Liver (tissue), 9 donors: ENCODE results near the gene NCF4. TPM values are rescaled to one million over a fixed set of nuclear protein-coding genes. Genes with fewer than 3 reads are reported as not detected.

Experiments
- DNase-seq: peaks from one replicate; pipeline ENCODE4 v3.0.0-alpha.2; 2017; ENCODE audit warnings: low spot score
- H3K27ac ChIP-seq, 2 donors: one replicate each; pipeline ENCODE4 v1.7.0; 2013; ENCODE audit warnings: inconsistent platforms in 2 of 2, low read length in 2 of 2, control low read depth in 1 of 2, low read depth in 1 of 2, mild to moderate bottlenecking in 1 of 2
- H3K27me3 ChIP-seq, 4 donors: one replicate each; pipeline versions ENCODE4 v1.6.1 to v1.7.0; 2013; ENCODE audit warnings: low read length in 3 of 4, inconsistent platforms in 1 of 4, mild to moderate bottlenecking in 1 of 4, moderate library complexity in 1 of 4; ENCODE audit not compliant: control insufficient read depth in 4 of 4, insufficient read depth in 4 of 4
- H3K36me3 ChIP-seq, 4 donors: one replicate each; pipeline versions ENCODE4 v1.6.1 to v1.7.0; 2013; ENCODE audit warnings: low read length in 3 of 4, mild to moderate bottlenecking in 3 of 4, low read depth in 1 of 4, moderate library complexity in 1 of 4; ENCODE audit not compliant: control insufficient read depth in 4 of 4, insufficient read depth in 3 of 4
- H3K4me1 ChIP-seq, 4 donors: one replicate each; pipeline versions ENCODE4 v1.6.1 to v1.7.0; 2013; ENCODE audit warnings: low read length in 3 of 4, mild to moderate bottlenecking in 3 of 4, moderate library complexity in 1 of 4; ENCODE audit not compliant: control insufficient read depth in 4 of 4, insufficient read depth in 4 of 4
- H3K4me3 ChIP-seq, 3 donors: one replicate each; pipeline versions ENCODE4 v1.6.1 to v1.7.0; 2013; ENCODE audit warnings: low read length in 3 of 3, control low read depth in 1 of 3, low read depth in 1 of 3, mild to moderate bottlenecking in 1 of 3
- H3K9ac ChIP-seq, 2 donors: one replicate each; pipeline ENCODE4 v1.7.0; 2013; ENCODE audit warnings: low read length in 2 of 2, mild to moderate bottlenecking in 2 of 2, moderate library complexity in 2 of 2, control low read depth in 1 of 2, low read depth in 1 of 2
- H3K9me3 ChIP-seq, 4 donors: one replicate each; pipeline versions ENCODE4 v1.6.1 to v1.7.0; 2013; ENCODE audit warnings: low read length in 3 of 4; ENCODE audit not compliant: control insufficient read depth in 4 of 4
- EGR1 ChIP-seq, 2 donors: IDR thresholded peaks; 2 replicates each; pipeline ENCODE4 v1.6.1; 2016 to 2018; ENCODE audit warnings: antibody characterized with exemption in 2 of 2, low read depth in 2 of 2
- FOXA1 ChIP-seq: IDR thresholded peaks from 2 replicates; pipeline ENCODE4 v1.6.1; 2016; ENCODE audit warnings: antibody characterized with exemption
- FOXA2 ChIP-seq: IDR thresholded peaks from 2 replicates; pipeline ENCODE4 v1.6.1; 2016; ENCODE audit warnings: antibody characterized with exemption
- GABPA ChIP-seq, 2 donors: IDR thresholded peaks in 1 of 2; conservative IDR thresholded peaks in 1 of 2; 2 replicates each; pipeline ENCODE4 v1.6.1; 2016; ENCODE audit warnings: antibody characterized with exemption in 2 of 2, mild to moderate bottlenecking in 1 of 2, moderate library complexity in 1 of 2
- HNF4A ChIP-seq, 2 donors: conservative IDR thresholded peaks; 2 replicates each; pipeline ENCODE4 v1.6.1; 2016; ENCODE audit warnings: antibody characterized with exemption in 2 of 2, mild to moderate bottlenecking in 2 of 2
- HNF4G ChIP-seq: IDR thresholded peaks from 2 replicates; pipeline ENCODE4 v1.6.1; 2016; ENCODE audit warnings: antibody characterized with exemption
- JUND ChIP-seq, 2 donors: IDR thresholded peaks; 2 replicates each; pipeline ENCODE4 v1.6.1; 2016; ENCODE audit warnings: antibody characterized with exemption in 2 of 2
- MAX ChIP-seq: IDR thresholded peaks from 2 replicates; pipeline ENCODE4 v1.6.1; 2016; ENCODE audit warnings: antibody characterized with exemption
- NR2F2 ChIP-seq: IDR thresholded peaks from 2 replicates; pipeline ENCODE4 v1.6.1; 2016; ENCODE audit warnings: antibody characterized with exemption
- RAD21 ChIP-seq, 2 donors: IDR thresholded peaks; 2 replicates each; pipeline ENCODE4 v1.6.1; 2016; ENCODE audit warnings: antibody characterized with exemption in 2 of 2, mild to moderate bottlenecking in 2 of 2
- REST ChIP-seq: IDR thresholded peaks from 2 replicates; pipeline ENCODE4 v1.6.1; 2016; ENCODE audit warnings: antibody characterized with exemption, mild to moderate bottlenecking
- SP1 ChIP-seq: IDR thresholded peaks from 2 replicates; pipeline ENCODE4 v1.6.1; 2018; ENCODE audit warnings: antibody characterized with exemption, mild to moderate bottlenecking
- YY1 ChIP-seq: IDR thresholded peaks from 2 replicates; pipeline ENCODE4 v1.6.1; 2016; ENCODE audit warnings: antibody characterized with exemption, mild to moderate bottlenecking
- ZBTB33 ChIP-seq: IDR thresholded peaks from 2 replicates; pipeline ENCODE4 v1.6.1; 2016; ENCODE audit warnings: antibody characterized with exemption
- WGBS: extraction: QIAGEN DNeasy Blood & Tissue Kit; methylation state at CpG from one replicate; pipeline ENCODE4 v1.1.7; 2013; 5-methylcytosine and 5-hydroxymethylcytosine counted together
- polyA plus RNA-seq, 2 donors: library from polyadenylated mRNA; stranded (reverse) in 1 of 2; unstranded in 1 of 2; fragments of 200-250 nt in 1 of 2; fragments of >200 nt in 1 of 2; fragmentation: Nextera tagmentation in 1 of 2; extraction: Ambion mirVana in 1 of 2; gene quantifications; one replicate each; pipeline versions ENCODE4 v1.2.1 to v1.2.3, GENCODE V29; 2013 to 2015
- total RNA-seq, 2 donors: library from RNA; depleted of rRNA; stranded (reverse); fragments of >200 nt; gene quantifications; one replicate each; pipeline ENCODE4 v1.2.3, GENCODE V29; 2014
- donor health status: healthy.
- donor health status: healthy.
- donor health status: healthy.
- donor health status: healthy.
- donor health status: healthy.

Gene NCF4
- total and polyA plus RNA-seq, 4 donors: 3.9 to 14.3 (median 5.4) TPM

GRCh38 chr22:36918586-36919284 lies 57.9 kb downstream of the NCF4 start (continued):
- no peak for TF ChIP-seq REST
- TF ChIP-seq MAX: no peak
- TF ChIP-seq HNF4G: no peak
- TF ChIP-seq YY1: no peak
- TF ChIP-seq SP1: no peak

- H3K9ac ChIP-seq: no peak overlapping the region
- H3K4me3 ChIP-seq: no peak overlapping the region
- H3K27me3 ChIP-seq: peaks cover 0 to 4% (median 0%) of the 10 kb centered on the region in 4 donors
- no peaks in the 10 kb centered on the region for H3K4me1 ChIP-seq
- H3K27ac ChIP-seq: no peak overlapping the region
- no peak for DNase-seq
- 66% methylated on average over 15 of the region's 15 CpGs for WGBS
- H3K9me3 ChIP-seq: peaks cover 0 to 4% (median 0%) of the 10 kb centered on the region in 4 donors
- no peak for TF ChIP-seq NR2F2
- TF ChIP-seq FOXA2: no peak
- TF ChIP-seq REST: no peak
- TF ChIP-seq JUND (IDR thresholded peaks at IDR 0.05): no peak
- TF ChIP-seq SP1: no peak
- TF ChIP-seq EGR1 (IDR thresholded peaks at IDR 0.05; ENCODE audit: low read depth in 2 of 2): no peak
- TF ChIP-seq HNF4A (conservative IDR thresholded peaks at IDR 0.05): no peak
- TF ChIP-seq RAD21 (IDR thresholded peaks at IDR 0.05): no peak
- TF ChIP-seq FOXA1: no peak
- TF ChIP-seq GABPA (IDR thresholded peaks at IDR 0.05 in 1 of 2, conservative IDR thresholded peaks at IDR 0.05 in 1 of 2): no peak
- TF ChIP-seq ZBTB33: no peak
- no peak for TF ChIP-seq HNF4G
- no peaks in the 10 kb centered on the region for H3K36me3 ChIP-seq
Measured at GRCh38 chr22:36921309-36922104, 60.7 kb downstream of the NCF4 start.
